Activated T-helper 2 cell treated with anti-CD3 and anti-CD28 coated beads, Interferon-gamma antibody, Interleukin-2, Interleukin-4, amounts not matched to agents 10 μg/mL and 5 μg/mL and 100 μg/mL, durations not matched to agents 14 hours and 24 hours and 36 hours (primary cell): Measurements from ENCODE around the gene FARP1. TPM values are rescaled to one million over a fixed set of nuclear protein-coding genes. Genes with fewer than 3 reads are reported as not detected.

ENCODE experiments used
- DNase-seq: peaks from one replicate; pipeline ENCODE4 v3.0.0; 2021; ENCODE audit warnings: low spot score
- H3K27ac Mint-ChIP-seq: one replicate; pipeline ENCODE4 v1.8.0; 2021; ENCODE audit warnings: mixed read lengths
- H3K27me3 Mint-ChIP-seq: one replicate; pipeline ENCODE4 v1.8.0; 2021; ENCODE audit warnings: low read depth, mixed read lengths
- H3K36me3 Mint-ChIP-seq: one replicate; pipeline ENCODE4 v1.8.0; 2021; ENCODE audit warnings: low read depth, mixed read lengths
- H3K4me1 Mint-ChIP-seq: one replicate; pipeline ENCODE4 v1.8.0; 2021; ENCODE audit warnings: low read depth, mixed read lengths
- H3K4me3 Mint-ChIP-seq: one replicate; pipeline ENCODE4 v1.8.0; 2021; ENCODE audit warnings: low read depth, mild to moderate bottlenecking, moderate library complexity, mixed read lengths
- H3K9me3 Mint-ChIP-seq: one replicate; pipeline ENCODE4 v1.8.0; 2021; ENCODE audit warnings: mixed read lengths
- intact Hi-C: fragments of 100-400 bp; cut with micrococcal nuclease; formaldehyde crosslinking; loops from one replicate; pipeline ENCODE4 v1.15.1; 2023
- total RNA-seq: library from RNA; stranded (reverse); gene quantifications from 2 replicates; pipeline ENCODE4 v1.2.3, GENCODE V29; 2022

The FARP1 gene
- total RNA-seq, 1 donor from 2014 or later, result 0.89 TPM

DNA sequence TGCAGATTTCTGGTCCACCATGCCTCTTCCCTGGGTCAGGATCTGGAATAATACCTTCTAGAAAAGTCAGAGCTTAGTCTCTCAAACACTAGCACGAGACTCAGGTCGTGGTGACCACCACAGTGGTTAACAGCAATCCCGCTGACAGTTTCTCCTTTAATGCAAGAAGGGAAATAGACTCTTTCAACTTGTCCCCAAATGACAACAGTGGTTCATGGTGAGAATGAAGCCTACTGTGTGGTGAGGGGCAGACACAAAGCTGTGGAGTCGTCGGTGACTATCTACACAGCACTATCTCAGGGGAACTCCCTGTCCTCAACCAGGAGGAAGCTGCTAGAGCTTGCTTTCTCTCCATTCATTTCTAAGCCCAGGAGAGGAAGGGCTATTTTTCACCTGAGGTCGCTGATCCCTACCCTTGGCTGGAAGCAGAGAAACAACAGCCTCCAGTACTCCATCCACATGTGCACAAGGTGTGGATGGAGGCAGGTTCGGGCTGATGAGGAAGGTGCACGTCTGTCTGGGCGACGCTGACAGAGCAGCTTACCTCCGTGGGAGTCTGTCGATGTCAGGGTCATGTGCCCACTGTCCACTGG lies 361.6 kb downstream of the FARP1 start:
- Mint-ChIP-seq H3K9me3 (no peaks in the 10 kb centered on the region), H3K27ac (peak overlapping the region; percentile 5), H3K4me1 (peaks cover 54% of the 10 kb centered on the region), H3K4me3 (no peak overlapping the region), H3K36me3 (peaks cover 36% of the 10 kb centered on the region), H3K27me3 (no peaks in the 10 kb centered on the region)
- intact Hi-C loops, result no loop called here
- DNase-seq, result no peak

Other genes starting within 250 kb of the FARP1 start
- 225 and 227 TPM in 2 replicates for gene IPO5, start 189.4 kb upstream of the FARP1 start, total RNA-seq
- gene RNF113B, start 34.2 kb downstream of the FARP1 start, total RNA-seq, result not detected in 2 replicates